ENCODE results near the gene UBE2D1. TPM values are rescaled to one million over a fixed set of nuclear protein-coding genes. Genes with fewer than 3 reads are reported as not detected.
"Not testable (repeated sequence)": the region's sequence is repeated elsewhere in the genome, so short reads cannot be mapped to it uniquely, and the experiment has no call there.

The UBE2D1 gene
- total RNA-seq, 1 experiment from 2014 or later: 20.7 TPM

GRCh38 chr10:58414270-58415041 is 79.7 kb downstream of the UBE2D1 start:
- in situ Hi-C loops (cut with HindIII; ENCODE audit: low sequenced_read_pairs): no loop called here
- peak; percentile 17 for DNase-seq (ENCODE audit: low spot score)

- no peak for DNase-seq (ENCODE audit: low spot score)
- in situ Hi-C loops (cut with HindIII; ENCODE audit: low sequenced_read_pairs): no loop called here
Observed at GRCh38 chr10:58415757-58416156, 81.0 kb downstream of the UBE2D1 start.

GRCh38 chr10:58417902-58418301 is 83.1 kb downstream of the UBE2D1 start:
- in situ Hi-C loops (cut with HindIII; ENCODE audit: low sequenced_read_pairs); DNase-seq (ENCODE audit: low spot score): not testable (repeated sequence)

Other genes with a start within 250 kb of the UBE2D1 start
- gene IPMK, start 67.1 kb upstream of the UBE2D1 start, total RNA-seq (2014; rRNA removed; shearing (Covaris generic)): 1.4 and 1.9 TPM in 2 replicates
- 39.6 and 44.6 TPM in 2 replicates for gene CISD1, start 65.8 kb upstream of the UBE2D1 start, total RNA-seq (2014; rRNA removed; shearing (Covaris generic))
- gene TFAM, start 50.4 kb downstream of the UBE2D1 start, total RNA-seq (2014; rRNA removed; shearing (Covaris generic)): 67.1 and 102 TPM in 2 replicates
- 0.25 TPM in 1 of 2 replicates, not detected in the other for gene BICC1, start 177.9 kb downstream of the UBE2D1 start, total RNA-seq (2014; rRNA removed; shearing (Covaris generic))

All from G401 (cell line).